PC-3 (cell line): ENCODE results near the gene SLC25A47. TPM values are rescaled to one million over a fixed set of nuclear protein-coding genes. Genes with fewer than 3 reads are reported as not detected.

ENCODE experiments used
- ATAC-seq: fragments of 200-7000 bp; cut with Tn5 transposase; 2 replicates; pipeline ENCODE4 v1.9.1; 2020; ENCODE audit warnings: mild to moderate bottlenecking, moderate library complexity
- BruUV-seq: library from RNA; stranded (reverse); fragments of 400-500 nt; replicated peaks from 2 replicates; lab custom pipeline; 2021; lab: Mats Ljungman, UMichigan
- CTCF ChIA-PET: fragments of 300-600 bp; sonication (Branson Sonifier 250); formaldehyde crosslinking; loops from one replicate; lab custom pipeline; 2022; ENCODE audit warnings: antibody characterized with exemption; lab: Charles Lee
- POLR2A ChIA-PET: fragments of 300-600 bp; sonication (Branson Sonifier 250); formaldehyde crosslinking; loops from one replicate; lab custom pipeline; 2022; ENCODE audit warnings: antibody characterized with exemption; ENCODE audit not compliant: unreplicated experiment; lab: Charles Lee
- DNase-seq: peaks from one replicate; pipeline ENCODE4 v3.0.0-alpha.2; 2015
- H2AFZ ChIP-seq: fragments of 300-600 bp; sonication (generic); 2 replicates; pipeline ENCODE4 v1.6.0; 2016; ENCODE audit warnings: antibody characterized with exemption, low read length
- H3F3A ChIP-seq: fragments of 300-600 bp; sonication (generic); one replicate; pipeline ENCODE4 v1.6.0; 2017; ENCODE audit warnings: antibody characterized with exemption, low read length, control low read depth, mild to moderate bottlenecking; ENCODE audit not compliant: unreplicated experiment
- H3K27ac ChIP-seq: fragments of 300-600 bp; sonication (generic); 2 replicates; pipeline ENCODE4 v1.5.1; 2016; ENCODE audit warnings: mild to moderate bottlenecking, low read length
- H3K27me3 ChIP-seq: fragments of 300-600 bp; sonication (generic); 2 replicates; pipeline ENCODE4 v1.6.1; 2016; ENCODE audit warnings: low read length, mixed read lengths
- H3K36me3 ChIP-seq: fragments of 300-600 bp; sonication (generic); 2 replicates; pipeline ENCODE4 v1.6.1; 2016; ENCODE audit warnings: low read depth, mixed run types, low read length, mixed read lengths
- H3K4me1 ChIP-seq: fragments of 300-600 bp; sonication (generic); 2 replicates; pipeline ENCODE4 v1.5.1; 2016; ENCODE audit warnings: low read length; ENCODE audit not compliant: insufficient read depth
- H3K4me2 ChIP-seq: fragments of 300-600 bp; sonication (generic); 2 replicates; pipeline ENCODE4 v1.6.0; 2016; ENCODE audit warnings: low read length
- H3K4me3 ChIP-seq: fragments of 300-600 bp; sonication (generic); 2 replicates; pipeline ENCODE4 v1.5.1; 2016; ENCODE audit warnings: mild to moderate bottlenecking, low read length, mixed read lengths
- H3K79me2 ChIP-seq: fragments of 300-600 bp; sonication (generic); 2 replicates; pipeline ENCODE4 v1.6.1; 2017; ENCODE audit warnings: low read length, mixed read lengths
- H3K9ac ChIP-seq: fragments of 300-600 bp; sonication (generic); 2 replicates; pipeline ENCODE4 v1.6.0; 2016; ENCODE audit warnings: mild to moderate bottlenecking, low read length
- H3K9me2 ChIP-seq: fragments of 300-600 bp; sonication (generic); replicated peaks from 2 replicates; pipeline ENCODE4 v1.6.1; 2016; ENCODE audit warnings: mixed run types, low read length, mixed read lengths
- H3K9me3 ChIP-seq: fragments of 300-600 bp; sonication (generic); 2 replicates; pipeline ENCODE4 v1.6.1; 2016; ENCODE audit warnings: low read length, mixed read lengths
- H4K20me1 ChIP-seq: fragments of 300-600 bp; sonication (generic); 2 replicates; pipeline ENCODE4 v1.6.1; 2016; ENCODE audit warnings: low read length, mixed read lengths
- CTCF ChIP-seq: fragments of 300-600 bp; sonication (generic); conservative IDR thresholded peaks from 2 replicates; pipeline ENCODE4 v1.5.1; 2017; ENCODE audit warnings: antibody characterized with exemption, low read depth, mild to moderate bottlenecking, low read length
- EZH2 ChIP-seq: fragments of 300-600 bp; sonication (generic); IDR thresholded peaks from one replicate; pipeline ENCODE4 v1.6.1; 2017; ENCODE audit warnings: antibody characterized with exemption, mild to moderate bottlenecking, low read length; ENCODE audit not compliant: unreplicated experiment
- EZH2phosphoT487 ChIP-seq: fragments of 300-600 bp; sonication (generic); IDR thresholded peaks from 2 replicates; pipeline ENCODE4 v1.6.1; 2018; ENCODE audit warnings: mild to moderate bottlenecking, antibody characterized with exemption, low read length, borderline replicate concordance
- intact Hi-C: fragments of 100-400 bp; cut with micrococcal nuclease; formaldehyde crosslinking; loops from 2 replicates; pipeline ENCODE4 v1.9.0; 2023
- total RNA-seq: library from RNA; depleted of rRNA; stranded (reverse); fragments of >200 nt; gene quantifications from 2 replicates; pipeline ENCODE4 v1.2.3, GENCODE V29; 2014

The SLC25A47 gene
- total RNA-seq, 1 experiment from 2014 or later = 0.07 TPM

GRCh38 chr14:100350986-100351385 lies 27.8 kb downstream of the SLC25A47 start:
- Histone ChIP-seq H3F3A (no peaks in the 10 kb centered on the region), H3K9me3 (no peaks in the 10 kb centered on the region), H3K79me2 (no peaks in the 10 kb centered on the region), H3K27me3 (no peaks in the 10 kb centered on the region), H3K4me1 (no peaks in the 10 kb centered on the region), H3K9ac (no peak overlapping the region), H3K4me2 (no peak overlapping the region), H4K20me1 (no peaks in the 10 kb centered on the region), H3K4me3 (no peak overlapping the region), H3K36me3 (peaks cover 33% of the 10 kb centered on the region), H2AFZ (no peak overlapping the region), H3K27ac (no peak overlapping the region), H3K9me2 (no peaks in the 10 kb centered on the region)
- BruUV-seq = no TSS peak
- ChIA-PET POLR2A (no interaction called here), CTCF (no interaction called here)
- intact Hi-C loops = no loop called here
- ATAC-seq (no peak), DNase-seq (no peak)
- no peak for TF ChIP-seq CTCF
- no peak for TF ChIP-seq EZH2
- no peak for TF ChIP-seq EZH2phosphoT487

- Histone ChIP-seq H2AFZ (no peak overlapping the region), H4K20me1 (no peaks in the 10 kb centered on the region), H3K9me2 (no peaks in the 10 kb centered on the region), H3K4me2 (no peak overlapping the region), H3K36me3 (peaks cover 60% of the 10 kb centered on the region), H3K9me3 (no peaks in the 10 kb centered on the region), H3K27ac (no peak overlapping the region), H3K4me1 (no peaks in the 10 kb centered on the region), H3K9ac (no peak overlapping the region), H3K79me2 (no peaks in the 10 kb centered on the region), H3K27me3 (no peaks in the 10 kb centered on the region), H3F3A (no peaks in the 10 kb centered on the region), H3K4me3 (no peak overlapping the region)
- ATAC-seq (no peak), DNase-seq (no peak)
- ChIA-PET POLR2A (no interaction called here), CTCF (no interaction called here)
- intact Hi-C loops = no loop called here
- BruUV-seq = no TSS peak
- no peak for TF ChIP-seq EZH2
- TF ChIP-seq CTCF = no peak
- TF ChIP-seq EZH2phosphoT487 = no peak
Measured at GRCh38 chr14:100358396-100358795, 35.3 kb downstream of the SLC25A47 start.

GRCh38 chr14:100359111-100359510 lies 36.0 kb downstream of the SLC25A47 start:
- TF ChIP-seq EZH2 = no peak
- no peak for TF ChIP-seq EZH2phosphoT487
- TF ChIP-seq CTCF = no peak
- no peak overlapping the region for H3K9ac ChIP-seq
- intact Hi-C loops = no loop called here
- DNase-seq = no peak
- no peaks in the 10 kb centered on the region for H3K9me2 ChIP-seq
- no peak overlapping the region for H2AFZ ChIP-seq
- CTCF ChIA-PET = no interaction called here
- no peaks in the 10 kb centered on the region for H3K9me3 ChIP-seq
- POLR2A ChIA-PET = no interaction called here
- H3K79me2 ChIP-seq = no peaks in the 10 kb centered on the region
- no peaks in the 10 kb centered on the region for H3K27me3 ChIP-seq
- no peaks in the 10 kb centered on the region for H3K4me1 ChIP-seq
- no peak overlapping the region for H3K4me2 ChIP-seq
- H3F3A ChIP-seq = no peaks in the 10 kb centered on the region
- H3K27ac ChIP-seq = no peak overlapping the region
- no peak for ATAC-seq
- peaks cover 55% of the 10 kb centered on the region for H3K36me3 ChIP-seq
- H4K20me1 ChIP-seq = no peaks in the 10 kb centered on the region
- no peak overlapping the region for H3K4me3 ChIP-seq
- BruUV-seq = no TSS peak
